GM21447 (cell line): Measurements from ENCODE around the gene CLOCK.

ENCODE experiments used
- ATAC-seq: cut with Tn5 transposase; IDR thresholded peaks from one replicate; pipeline ENCODE4 v1.9.1; 2021; ENCODE audit not compliant: unreplicated experiment

The CLOCK gene

DNA sequence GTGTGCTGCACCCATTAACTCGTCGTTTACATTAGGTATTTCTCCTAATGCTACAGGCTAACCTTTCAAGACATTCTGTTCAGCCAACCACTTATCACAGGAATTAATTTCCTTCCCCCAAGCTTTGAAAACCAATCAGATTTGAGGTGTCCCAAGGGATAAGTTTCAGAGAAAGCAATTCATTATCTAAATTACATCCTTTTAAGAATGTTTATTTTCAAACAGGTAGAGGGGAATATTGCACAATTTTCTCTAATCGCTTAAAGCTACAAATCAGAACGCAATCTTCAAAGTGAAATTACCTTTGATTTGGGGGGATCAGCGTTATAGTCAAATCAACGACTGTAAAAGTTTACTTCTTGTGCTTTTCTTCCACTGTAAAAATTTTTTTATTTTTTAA is 1.6 kb downstream of the CLOCK start:
- ATAC-seq, result no peak

DNA sequence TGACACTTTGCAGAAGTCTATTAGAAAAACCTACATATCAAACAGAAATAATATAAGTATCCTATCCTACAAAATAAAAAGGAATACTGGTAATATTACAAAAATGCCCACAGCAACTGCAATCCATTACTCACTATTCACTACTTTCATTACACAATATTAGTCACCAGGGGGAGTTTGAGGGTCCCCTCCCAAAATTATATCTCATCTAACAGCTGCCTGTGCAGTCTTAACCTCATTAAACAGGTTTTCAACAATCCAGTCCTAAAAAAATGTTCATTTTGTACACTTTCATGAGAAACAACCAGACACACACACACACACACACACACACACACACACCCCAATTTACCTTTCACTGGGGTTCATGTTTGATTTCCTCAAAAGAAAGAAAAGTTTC is 2.9 kb downstream of the CLOCK start:
- no peak for ATAC-seq

DNA sequence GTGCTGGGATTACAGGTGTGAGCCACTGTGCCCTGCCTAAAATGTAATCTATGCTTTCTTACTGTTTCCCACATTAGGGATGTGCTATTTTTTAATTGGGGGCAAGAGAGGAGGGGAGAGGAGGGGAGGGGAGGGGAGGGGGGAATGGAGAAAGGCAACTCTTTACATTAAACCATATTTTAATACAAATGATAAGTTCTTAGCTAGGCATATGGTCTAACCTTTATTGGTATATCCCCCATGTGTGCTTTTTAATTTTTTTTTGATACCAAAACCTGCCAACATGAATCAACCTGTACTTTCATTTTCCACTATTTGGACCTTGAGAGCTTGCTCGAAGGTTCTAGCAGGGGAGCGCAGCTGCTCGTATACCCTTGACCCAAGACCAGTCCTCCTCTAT is 6.4 kb downstream of the CLOCK start:
- ATAC-seq, result no peak

DNA sequence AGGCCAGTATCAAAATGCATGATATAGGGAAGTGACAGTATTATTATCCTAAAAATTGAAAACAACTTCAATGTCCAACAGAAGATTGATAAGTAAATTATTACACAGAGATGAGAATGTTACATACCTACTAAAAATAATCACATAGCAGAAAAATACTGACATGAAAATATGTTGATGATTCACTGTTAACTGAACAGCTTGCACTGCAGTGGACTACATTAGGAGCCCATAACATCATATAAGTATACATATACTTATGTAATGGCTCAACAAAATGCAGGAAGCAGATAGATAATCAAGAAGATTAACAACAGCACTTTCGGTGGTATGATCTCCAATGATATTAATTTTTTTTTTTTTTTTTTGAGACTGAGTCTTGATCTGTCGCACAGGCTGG is 7.1 kb downstream of the CLOCK start:
- no peak for ATAC-seq

DNA sequence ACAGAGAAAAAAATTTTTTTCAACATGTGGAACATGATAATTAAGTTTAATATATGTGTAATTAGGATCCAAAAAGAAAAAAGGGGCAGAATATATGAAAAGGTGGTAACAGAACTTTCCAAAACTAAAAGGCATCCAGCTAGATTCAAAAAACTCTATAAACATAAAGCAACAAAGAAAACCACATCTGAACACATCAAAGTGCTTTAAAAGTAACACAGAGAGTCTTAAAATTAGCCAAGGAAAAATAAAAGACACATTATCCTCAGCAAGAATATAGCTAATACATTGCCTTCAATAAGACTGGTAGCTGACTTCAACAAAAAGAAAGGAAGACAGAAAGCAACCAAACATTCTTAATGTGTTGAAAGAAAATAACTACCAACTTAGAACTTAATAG is 8.2 kb downstream of the CLOCK start:
- no peak for ATAC-seq

DNA sequence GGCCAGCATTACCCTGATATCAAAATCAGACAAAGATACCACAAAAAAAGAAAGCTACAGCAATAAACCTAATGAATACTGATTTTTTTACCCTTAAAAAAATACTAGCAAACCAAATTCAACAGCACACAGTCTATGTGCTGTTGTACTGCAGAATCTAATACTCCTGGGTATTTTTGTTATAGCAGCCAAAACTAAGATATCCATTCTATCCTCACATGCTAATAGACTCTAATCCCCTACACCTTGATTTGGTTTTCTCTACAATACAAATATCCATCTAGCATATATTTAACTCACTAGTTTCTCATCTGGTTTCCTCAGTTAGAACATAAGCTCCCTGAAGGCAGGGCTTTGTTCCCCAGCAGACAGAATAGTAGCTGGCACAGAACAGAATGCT is 12.4 kb downstream of the CLOCK start:
- no peak for ATAC-seq

DNA sequence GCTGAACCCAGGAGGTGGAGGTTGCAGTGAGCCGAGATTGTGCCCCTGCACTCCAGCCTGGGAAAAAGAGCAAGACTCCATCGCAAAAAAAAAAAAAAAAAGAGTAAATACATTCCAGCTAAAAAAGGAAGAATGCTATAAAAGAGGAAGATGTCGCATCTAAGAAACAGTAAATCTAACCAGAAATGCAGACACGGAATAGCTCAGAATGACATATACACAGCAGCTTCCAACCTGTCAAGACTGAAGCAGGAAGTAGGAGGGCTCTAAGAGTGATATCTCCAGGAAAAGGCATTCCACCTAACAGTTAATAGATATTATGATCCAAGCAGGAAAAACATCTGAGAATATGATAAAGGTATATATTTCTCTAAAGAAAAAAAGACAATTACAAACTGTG is 16.0 kb downstream of the CLOCK start:
- ATAC-seq, result no peak

DNA sequence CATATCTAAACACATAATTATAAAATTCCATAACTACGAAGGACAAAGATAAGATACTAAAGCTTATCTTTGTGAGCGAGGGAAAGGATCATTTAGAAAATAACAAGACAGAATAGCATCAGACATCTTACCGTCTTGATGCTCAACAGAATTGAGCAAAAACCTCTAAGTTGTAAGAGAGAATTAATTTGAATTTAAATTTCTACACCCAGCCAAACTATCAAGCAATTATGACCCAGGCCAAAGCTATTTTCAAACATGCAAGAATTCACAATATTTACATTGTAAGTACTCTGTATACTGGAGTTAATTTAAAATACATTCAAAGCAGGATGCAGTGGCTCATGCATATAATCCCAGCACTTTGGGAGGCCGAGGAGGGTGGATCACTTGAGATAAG is 16.5 kb downstream of the CLOCK start:
- ATAC-seq, result no peak

DNA sequence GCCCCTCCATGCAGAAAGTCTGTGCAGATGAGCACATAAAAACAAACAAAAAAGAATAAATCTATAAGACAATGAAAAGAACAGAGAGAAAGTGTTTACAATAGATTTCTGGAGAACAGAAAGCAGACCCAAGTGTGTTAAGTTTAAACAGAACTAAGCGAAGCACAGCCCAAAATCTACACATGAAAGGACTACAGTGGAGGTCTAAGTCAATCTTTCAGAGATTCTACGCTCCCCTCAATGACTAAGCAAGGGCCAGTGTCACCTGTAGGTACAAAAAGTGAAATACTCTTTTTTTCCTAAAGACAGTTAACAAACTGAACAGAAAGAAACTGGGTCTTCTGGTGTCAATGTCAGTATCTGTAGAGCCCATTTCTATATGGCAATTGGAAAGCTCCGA is 18.2 kb downstream of the CLOCK start:
- ATAC-seq, result no peak

DNA sequence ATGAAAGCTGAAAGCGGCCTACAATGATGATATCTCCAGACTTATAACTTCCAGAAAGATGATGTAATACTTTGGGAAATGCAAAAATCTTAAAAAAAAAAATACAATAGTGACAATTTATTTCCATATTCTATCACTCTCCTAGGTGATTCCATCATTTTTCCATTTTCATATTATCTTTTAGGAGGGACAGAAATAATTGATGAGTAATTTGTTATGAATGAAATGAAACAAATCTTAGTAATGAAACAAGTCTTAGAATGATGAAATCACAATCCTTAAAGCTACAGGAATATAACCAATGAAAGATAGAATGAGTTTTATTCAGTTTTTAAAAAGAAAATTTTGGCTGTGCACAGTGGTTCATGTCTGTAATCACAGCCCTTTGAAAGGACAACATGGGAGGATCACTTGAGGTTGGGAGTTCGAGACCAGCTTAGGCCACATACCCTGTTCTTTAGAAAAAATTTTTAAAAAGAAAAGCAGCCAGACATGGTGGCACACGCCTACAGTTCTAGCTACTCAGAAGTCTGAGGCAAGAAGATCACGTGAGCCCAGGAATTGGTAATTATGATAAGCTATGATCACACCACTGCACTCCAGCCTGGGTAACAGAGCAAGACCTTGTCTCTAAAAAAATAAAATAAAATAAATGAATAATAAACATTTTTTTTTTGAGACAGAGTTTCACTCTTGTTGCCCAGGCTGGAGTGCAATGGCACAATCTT is 21.7 kb downstream of the CLOCK start:
- no peak for ATAC-seq

DNA sequence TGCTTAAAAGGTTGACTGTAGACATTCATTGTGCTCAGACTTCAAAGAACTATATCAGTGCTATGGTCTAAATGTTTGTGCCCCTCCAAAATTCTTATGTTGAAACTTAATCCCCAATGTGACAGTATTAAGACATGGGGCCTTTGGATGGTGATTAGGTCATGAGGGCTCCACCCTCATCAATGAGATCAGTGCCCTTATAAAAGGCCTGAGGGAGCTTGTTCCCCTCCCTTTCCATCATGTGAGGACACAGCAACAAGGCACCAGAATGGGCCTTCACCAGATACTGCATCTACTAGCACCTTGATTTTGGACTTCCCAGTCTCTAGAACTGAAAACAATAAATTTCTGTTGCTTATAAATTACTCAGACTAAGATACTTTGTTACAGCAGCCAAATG is 28.3 kb downstream of the CLOCK start:
- ATAC-seq, result no peak

DNA sequence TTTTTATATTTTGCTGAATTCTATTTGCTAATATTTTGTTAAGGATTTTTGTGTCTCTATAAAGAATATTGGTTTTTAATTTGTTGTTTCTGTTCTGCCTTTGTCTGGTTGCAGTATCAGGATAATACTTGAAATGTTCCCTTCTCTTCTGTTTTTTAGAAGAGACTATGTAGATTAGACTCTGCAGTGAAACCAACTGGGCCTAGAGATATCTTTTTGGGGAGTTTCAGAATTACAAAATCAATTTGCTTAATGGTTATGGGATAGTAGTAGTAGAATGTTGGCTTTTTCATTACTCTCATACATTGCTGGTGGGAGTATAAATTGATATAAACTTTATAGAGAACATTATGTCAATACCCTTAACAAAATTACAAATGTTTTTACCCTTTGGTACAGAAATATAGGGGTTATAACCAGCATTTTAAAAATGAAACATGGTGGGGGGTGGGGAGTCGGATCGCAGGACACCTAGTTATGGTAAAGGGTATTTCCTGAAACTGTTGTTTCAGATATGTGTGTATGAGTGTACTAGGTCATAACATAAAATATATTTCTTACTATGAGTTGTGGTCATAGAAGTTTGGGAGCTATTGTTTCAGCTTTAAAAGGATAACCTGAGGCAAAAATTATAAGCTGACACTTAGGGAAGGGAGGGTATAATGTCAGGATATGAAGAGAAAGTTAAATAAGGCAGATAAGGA is 29.0 kb downstream of the CLOCK start:
- ATAC-seq, result peak; percentile 65

DNA sequence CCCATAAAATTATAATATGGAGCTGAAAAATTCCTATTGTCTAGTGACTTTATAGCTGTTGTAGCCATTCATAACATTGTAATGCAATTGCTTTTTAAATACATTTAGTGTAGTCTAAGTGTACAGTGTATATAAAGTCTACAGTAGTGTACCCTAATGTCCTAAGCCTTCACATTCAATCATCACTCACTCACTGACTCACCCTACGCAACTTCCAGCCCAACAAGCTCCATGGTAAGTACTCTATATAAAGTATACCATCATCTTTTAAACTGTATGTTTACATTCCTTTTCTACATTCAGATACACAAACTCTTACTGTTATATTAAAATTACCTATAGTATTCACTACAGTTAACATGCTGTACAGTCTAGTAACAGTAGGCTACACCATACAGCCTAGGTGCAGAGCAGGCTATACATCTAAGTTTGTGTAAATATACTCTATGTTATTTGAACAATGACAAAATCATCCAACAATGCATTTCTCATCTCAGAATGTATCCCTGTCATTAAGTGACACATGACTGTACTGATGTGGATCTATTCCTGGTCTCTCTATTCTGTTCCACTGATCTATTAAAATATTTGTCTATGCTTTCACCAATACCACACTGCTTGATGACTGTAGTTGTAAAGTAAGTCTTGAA is 33.7 kb downstream of the CLOCK start:
- no peak for ATAC-seq

DNA sequence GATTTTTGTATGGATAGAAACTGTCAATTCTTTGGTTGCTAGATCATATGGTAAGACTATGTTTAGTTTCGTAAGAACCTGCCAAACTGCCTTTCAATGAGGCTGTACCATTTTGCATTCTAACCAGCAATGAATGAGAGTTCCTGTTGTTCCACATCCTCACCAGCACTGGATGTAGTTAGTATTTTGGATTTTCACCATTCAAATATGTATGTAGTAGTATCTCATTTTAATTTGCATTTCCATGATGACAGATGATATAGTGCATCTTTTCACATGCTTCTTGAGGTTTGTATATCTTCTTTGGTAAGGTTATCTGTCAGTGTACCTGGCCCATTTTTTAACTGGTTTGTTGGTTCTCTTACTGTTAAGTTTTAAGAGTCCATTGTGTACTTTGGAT is 34.6 kb downstream of the CLOCK start:
- no peak for ATAC-seq

DNA sequence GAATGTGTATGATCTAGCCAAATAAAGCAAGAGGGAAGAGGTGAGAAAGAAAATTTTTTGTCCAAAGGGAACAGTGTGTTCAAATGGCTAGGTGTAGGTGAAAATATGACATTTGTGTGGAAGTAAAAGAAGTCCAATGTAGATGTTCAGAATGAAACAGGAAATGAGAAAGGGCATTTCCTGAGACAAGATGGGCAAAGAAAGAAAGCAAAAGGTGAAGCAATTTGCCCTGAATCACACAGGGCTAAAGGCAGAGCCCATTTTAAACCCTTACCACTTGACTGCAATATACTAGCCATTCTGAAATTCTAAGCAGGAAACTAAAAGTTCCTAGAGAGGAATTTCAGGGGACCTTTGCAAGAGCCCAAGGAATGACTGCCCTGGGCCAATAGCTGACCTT is 36.0 kb downstream of the CLOCK start:
- no peak for ATAC-seq

DNA sequence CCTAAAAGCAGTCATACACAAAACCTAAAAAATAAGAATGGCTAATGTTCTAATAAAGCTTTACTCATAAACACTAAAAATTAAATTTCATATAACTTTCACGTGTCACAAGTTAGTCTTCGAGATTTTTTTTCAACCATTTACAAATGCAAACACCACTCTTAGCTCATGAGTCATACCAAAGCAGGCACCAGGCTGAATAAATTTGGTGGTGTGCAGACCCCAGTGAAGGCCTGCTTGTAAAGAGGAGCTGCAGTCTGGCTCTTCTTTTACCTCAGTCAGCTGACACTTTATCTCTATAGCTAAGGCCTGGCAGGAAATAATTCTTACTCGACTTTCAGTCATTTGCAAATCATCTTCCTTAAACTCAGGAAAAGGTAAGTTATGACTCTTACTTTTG is 37.4 kb downstream of the CLOCK start:
- ATAC-seq, result no peak

DNA sequence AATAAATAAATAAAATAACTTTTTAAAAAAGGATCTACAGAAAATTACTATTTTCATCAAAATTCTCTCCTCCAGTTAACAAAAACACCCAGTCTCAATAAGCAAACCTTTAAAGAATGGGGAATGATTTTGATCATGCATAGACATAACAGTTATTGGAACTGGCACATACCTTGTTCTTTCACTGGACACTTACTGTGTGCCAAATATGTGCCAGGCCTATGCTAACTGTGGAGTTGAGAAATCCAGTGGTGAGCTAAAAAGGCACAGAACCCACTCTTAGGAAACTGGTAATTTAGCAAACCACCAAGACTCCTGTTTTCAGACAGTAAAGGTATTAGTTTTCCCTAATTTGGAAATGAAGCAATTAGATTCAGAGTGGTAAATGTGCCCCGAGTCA is 39.1 kb downstream of the CLOCK start:
- no peak for ATAC-seq

DNA sequence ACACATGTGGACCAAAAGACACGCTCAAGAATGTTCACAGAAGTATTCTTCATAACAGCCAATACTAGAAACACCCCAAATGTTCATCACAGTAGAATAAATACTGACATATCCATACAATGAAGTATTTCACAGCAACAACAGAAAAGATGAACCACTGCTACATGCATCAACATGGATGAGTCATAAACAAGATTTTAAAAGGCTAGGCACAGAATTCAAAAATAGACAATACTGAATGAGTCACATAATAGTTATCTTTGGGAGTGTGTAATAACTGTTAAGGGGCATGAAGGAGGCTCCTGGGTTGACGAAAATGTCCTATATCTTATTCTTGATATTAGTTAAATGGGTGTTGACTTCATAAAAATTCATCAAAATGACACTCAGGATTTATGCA is 43.5 kb downstream of the CLOCK start:
- ATAC-seq, result no peak

DNA sequence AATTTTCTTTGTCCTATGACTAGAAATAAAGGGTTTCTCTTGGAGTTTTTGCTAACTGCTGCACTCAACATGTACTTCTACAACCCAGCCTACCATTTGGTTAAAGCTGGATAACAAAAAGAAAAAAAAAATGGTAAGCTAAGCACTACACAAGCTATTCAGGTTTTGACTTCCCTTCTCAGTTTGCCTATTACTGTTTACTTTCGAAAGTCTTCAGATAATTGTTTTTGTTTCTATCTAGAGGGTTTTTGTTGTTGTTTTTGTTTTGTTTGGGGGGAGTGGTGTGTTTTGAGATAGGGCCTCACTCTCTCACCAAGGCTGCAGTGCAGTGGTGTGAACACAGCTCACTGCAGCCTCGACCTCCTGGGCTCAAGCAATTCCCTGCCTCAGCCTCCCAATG is 46.6 kb downstream of the CLOCK start:
- ATAC-seq, result peak; percentile 71

DNA sequence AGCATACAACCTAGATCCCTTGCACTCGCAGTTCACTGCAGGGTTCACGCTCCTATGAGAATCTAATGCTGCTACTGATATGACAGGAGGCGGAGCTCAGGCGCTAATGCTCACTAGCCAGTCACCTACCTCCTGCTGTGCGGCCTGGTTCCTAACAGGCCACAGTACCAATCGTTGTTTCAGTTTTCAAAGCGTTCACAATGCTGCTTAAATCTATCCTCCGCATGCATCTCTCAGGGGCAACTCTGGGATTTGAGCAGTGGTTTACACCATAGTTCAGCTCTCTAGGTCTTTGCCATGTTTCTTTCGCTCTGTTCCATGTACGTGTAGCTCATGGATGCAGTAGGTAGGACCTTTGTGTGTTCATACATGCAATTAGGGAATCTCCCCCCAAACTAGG is 47.2 kb downstream of the CLOCK start:
- ATAC-seq, result no peak

DNA sequence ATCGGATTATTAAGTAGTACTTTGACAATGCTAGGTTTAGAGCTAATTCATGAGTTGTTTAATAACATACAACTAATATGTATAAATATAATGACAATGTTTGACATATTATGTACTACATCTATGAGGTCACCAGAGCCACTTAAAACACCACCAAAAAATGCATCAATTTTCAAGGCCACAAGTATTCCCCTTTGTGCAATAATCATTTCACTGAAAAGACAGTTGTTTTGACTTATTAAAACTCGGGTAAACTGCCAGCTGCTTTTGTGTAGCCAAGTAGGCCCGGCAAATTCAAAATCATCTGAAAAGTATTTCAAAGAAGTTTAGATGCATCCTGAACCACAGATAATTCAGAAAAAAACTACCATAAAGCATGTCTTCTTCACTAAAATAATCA is 48.7 kb downstream of the CLOCK start:
- ATAC-seq, result no peak

DNA sequence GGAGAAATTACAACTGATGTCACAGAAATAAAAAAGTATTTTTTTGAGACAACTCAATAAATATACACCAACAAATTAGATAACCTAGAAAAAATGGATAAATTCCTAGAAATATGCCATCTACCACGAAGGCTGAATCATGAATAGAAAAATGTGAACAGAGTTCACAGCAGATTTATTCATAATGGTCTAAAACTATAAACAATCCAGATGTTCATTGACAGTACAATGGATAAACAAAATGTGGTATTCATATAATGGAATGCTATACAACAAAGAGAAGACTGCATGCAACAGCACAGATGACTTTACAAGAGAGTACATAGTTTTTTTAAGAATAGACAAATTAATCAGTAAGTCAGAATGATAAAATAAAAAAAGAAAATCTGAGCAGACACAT is 55.2 kb downstream of the CLOCK start:
- ATAC-seq, result no peak
